ENCODE data around the gene FNTB. TPM values are rescaled to one million over a fixed set of nuclear protein-coding genes. Genes with fewer than 3 reads are reported as not detected.

Gene FNTB, protein sequence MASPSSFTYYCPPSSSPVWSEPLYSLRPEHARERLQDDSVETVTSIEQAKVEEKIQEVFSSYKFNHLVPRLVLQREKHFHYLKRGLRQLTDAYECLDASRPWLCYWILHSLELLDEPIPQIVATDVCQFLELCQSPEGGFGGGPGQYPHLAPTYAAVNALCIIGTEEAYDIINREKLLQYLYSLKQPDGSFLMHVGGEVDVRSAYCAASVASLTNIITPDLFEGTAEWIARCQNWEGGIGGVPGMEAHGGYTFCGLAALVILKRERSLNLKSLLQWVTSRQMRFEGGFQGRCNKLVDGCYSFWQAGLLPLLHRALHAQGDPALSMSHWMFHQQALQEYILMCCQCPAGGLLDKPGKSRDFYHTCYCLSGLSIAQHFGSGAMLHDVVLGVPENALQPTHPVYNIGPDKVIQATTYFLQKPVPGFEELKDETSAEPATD
- total RNA-seq (2021), result 17.4 and 20.7 TPM in 2 replicates
- long read RNA-seq, transcript FNTB-201 (12 exons, 2,834 nt), result major isoform, 121 of 161 reads
- long read RNA-seq, partial matches to known transcripts, result 4 of 161 reads
- long read RNA-seq, other reads (novel, unspliced or antisense), result 33 of 161 reads

- TF ChIP-seq, protein P1, sequence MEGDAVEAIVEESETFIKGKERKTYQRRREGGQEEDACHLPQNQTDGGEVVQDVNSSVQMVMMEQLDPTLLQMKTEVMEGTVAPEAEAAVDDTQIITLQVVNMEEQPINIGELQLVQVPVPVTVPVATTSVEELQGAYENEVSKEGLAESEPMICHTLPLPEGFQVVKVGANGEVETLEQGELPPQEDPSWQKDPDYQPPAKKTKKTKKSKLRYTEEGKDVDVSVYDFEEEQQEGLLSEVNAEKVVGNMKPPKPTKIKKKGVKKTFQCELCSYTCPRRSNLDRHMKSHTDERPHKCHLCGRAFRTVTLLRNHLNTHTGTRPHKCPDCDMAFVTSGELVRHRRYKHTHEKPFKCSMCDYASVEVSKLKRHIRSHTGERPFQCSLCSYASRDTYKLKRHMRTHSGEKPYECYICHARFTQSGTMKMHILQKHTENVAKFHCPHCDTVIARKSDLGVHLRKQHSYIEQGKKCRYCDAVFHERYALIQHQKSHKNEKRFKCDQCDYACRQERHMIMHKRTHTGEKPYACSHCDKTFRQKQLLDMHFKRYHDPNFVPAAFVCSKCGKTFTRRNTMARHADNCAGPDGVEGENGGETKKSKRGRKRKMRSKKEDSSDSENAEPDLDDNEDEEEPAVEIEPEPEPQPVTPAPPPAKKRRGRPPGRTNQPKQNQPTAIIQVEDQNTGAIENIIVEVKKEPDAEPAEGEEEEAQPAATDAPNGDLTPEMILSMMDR (conservative IDR thresholded peaks at IDR 0.05), result peak; percentile 72
- Mint-ChIP-seq H3K4me1 (peaks cover 8 to 28% of the 10 kb centered on the region in 2 experiments), H3K4me3 (peak within 1 kb of the TSS; percentile 96 to 99), H3K27ac (peak within 1 kb of the TSS; percentile 97 to 99 (median 99)), H3K27me3 (ENCODE audit: low read depth) (peaks cover 16% of the 10 kb centered on the region), H3K9me3 (no peaks in the 10 kb centered on the region), H3K36me3 (ENCODE audit: insufficient read depth in 1 of 3, low read depth in 3 of 3) (peaks cover 0 to 3% (median 0%) of the 10 kb centered on the region in 3 experiments; a peak in 3 of 7 replicates)
- H3K9ac ChIP-seq (ENCODE audit: extremely low read depth, insufficient read length, low read length), result peak within 1 kb of the TSS; percentile 80
- H3K14ac ChIP-seq (ENCODE audit: insufficient read depth, low read length), result peak within 1 kb of the TSS; percentile 61
- no peak within 1 kb of the TSS for H2BK20ac ChIP-seq (ENCODE audit: low read depth, low read length, poor library complexity, severe bottlenecking)
- DNase-seq, result peak; percentile 96
- no peaks in the 10 kb centered on the region for H3K27me3 ChIP-seq (ENCODE audit: insufficient read depth, low read length)
- H3K79me1 ChIP-seq (ENCODE audit: insufficient read depth, low read depth, low read length, poor library complexity, severe bottlenecking), result no peaks in the 10 kb centered on the region
- no peak within 1 kb of the TSS for H4K5ac ChIP-seq (ENCODE audit: insufficient read length, low read depth, low read length)
- no peak within 1 kb of the TSS for H3K23ac ChIP-seq (ENCODE audit: insufficient read length, low read depth, low read length)
- H4K8ac ChIP-seq (replicated peaks; ENCODE audit: insufficient read length, low read depth, low read length), result no peak within 1 kb of the TSS
- peak within 1 kb of the TSS; percentile 70 for H3K4me2 ChIP-seq (ENCODE audit: insufficient read depth, insufficient read length, low read length)
- no peaks in the 10 kb centered on the region for H3K79me2 ChIP-seq (ENCODE audit: insufficient read depth, low read length)
- H2AK5ac ChIP-seq (ENCODE audit: insufficient read length, low read length), result no peak within 1 kb of the TSS
- no peaks in the 10 kb centered on the region for H4K20me1 ChIP-seq (ENCODE audit: control insufficient read depth, insufficient read depth, insufficient read length)
- no peak within 1 kb of the TSS for H3T11ph ChIP-seq (ENCODE audit: low read length)
- H2BK120ac ChIP-seq (ENCODE audit: low read depth, low read length, poor library complexity, severe bottlenecking), result no peak within 1 kb of the TSS
- H2BK15ac ChIP-seq (ENCODE audit: low read depth, low read length), result no peak within 1 kb of the TSS
- H3K4me1 ChIP-seq (ENCODE audit: insufficient read depth, low read length), result 0 out of 2 replicates have a peak, but pooled peaks cover 2% of the 10 kb centered on the region
- H3K4ac ChIP-seq (ENCODE audit: low read depth, low read length), result no peak within 1 kb of the TSS
- H3K18ac ChIP-seq (ENCODE audit: insufficient read length, low read depth, low read length), result peak within 1 kb of the TSS; percentile 63
- no peak within 1 kb of the TSS for H2BK12ac ChIP-seq (ENCODE audit: insufficient read length, low read depth, low read length)
- no peak within 1 kb of the TSS for H3K27ac ChIP-seq (ENCODE audit: insufficient read length, low read depth, low read length)
- no CpG with 5 or more reads among the region's 65 CpGs for WGBS (ENCODE audit: extremely low coverage, insufficient read length, low lambda C conversion rate)
- no peak within 1 kb of the TSS for H3K56ac ChIP-seq (ENCODE audit: insufficient read length, low read depth, low read length)
- H3K23me2 ChIP-seq (ENCODE audit: insufficient read length, low read depth, low read length, poor library complexity, severe bottlenecking), result peaks cover 3% of the 10 kb centered on the region
- H2BK5ac ChIP-seq (ENCODE audit: insufficient read length, low read length), result no peak within 1 kb of the TSS
- H4K91ac ChIP-seq (ENCODE audit: insufficient read length, low read depth, low read length), result no peak within 1 kb of the TSS
- no peaks in the 10 kb centered on the region for H3K9me3 ChIP-seq (ENCODE audit: control insufficient read depth, low read depth, low read length)
- H2AFZ ChIP-seq (ENCODE audit: low read length), result no peak within 1 kb of the TSS
Observed at GRCh38 chr14:64986648-64987437, at the start of gene FNTB. FNTB (plus strand) TSS chr14:64986895; CDS start chr14:64986954, 59 bp downstream.

Measured in H9 (cell line).